ENCODE results near the gene PKD1L1.

PKD1L1 gene

GRCh38 chr7:47867286-47867685 lies 81.0 kb downstream of the PKD1L1 start:
- no peak for DNase-seq

GRCh38 chr7:47866120-47866519 lies 82.1 kb downstream of the PKD1L1 start:
- DNase-seq, result no peak

GRCh38 chr7:47852330-47853245 lies 95.7 kb downstream of the PKD1L1 start:
- DNase-seq, result no peak

GRCh38 chr7:47847207-47847606 lies 101.1 kb downstream of the PKD1L1 start:
- no peak for DNase-seq

GRCh38 chr7:47846138-47846836 lies 102.0 kb downstream of the PKD1L1 start:
- peak; percentile 30 for DNase-seq

- DNase-seq, result no peak
These were observed 104.0 kb downstream of the PKD1L1 start for GRCh38 chr7:47844311-47844710.

- DNase-seq, result no peak
These were observed 105.0 kb downstream of the PKD1L1 start for GRCh38 chr7:47843291-47843690.

- no peak for DNase-seq
These were observed 108.9 kb downstream of the PKD1L1 start for GRCh38 chr7:47839381-47839780.

GRCh38 chr7:47837826-47838225 lies 110.4 kb downstream of the PKD1L1 start:
- no peak for DNase-seq

GRCh38 chr7:47836503-47837202 lies 111.6 kb downstream of the PKD1L1 start:
- DNase-seq, result no peak

GRCh38 chr7:47836080-47836479 lies 112.2 kb downstream of the PKD1L1 start:
- DNase-seq, result no peak

- no peak for DNase-seq
These were observed 115.1 kb downstream of the PKD1L1 start for GRCh38 chr7:47833211-47833610.

GRCh38 chr7:47832105-47832715 lies 116.1 kb downstream of the PKD1L1 start:
- no peak for DNase-seq

- DNase-seq, result no peak
These were observed 118.3 kb downstream of the PKD1L1 start for GRCh38 chr7:47830015-47830414.

GRCh38 chr7:47827871-47828270 lies 120.4 kb downstream of the PKD1L1 start:
- DNase-seq, result no peak

GRCh38 chr7:47827351-47827756 lies 120.9 kb downstream of the PKD1L1 start:
- no peak for DNase-seq

GRCh38 chr7:47826754-47827153 lies 121.5 kb downstream of the PKD1L1 start:
- peak; percentile 60 for DNase-seq

GRCh38 chr7:47819607-47819920 lies 128.7 kb downstream of the PKD1L1 start:
- no peak for DNase-seq

- DNase-seq, result peak; percentile 77
These were observed 129.3 kb downstream of the PKD1L1 start for GRCh38 chr7:47818796-47819606.

- peak; percentile 25 for DNase-seq
These were observed 130.3 kb downstream of the PKD1L1 start for GRCh38 chr7:47817917-47818316.

- peak; percentile 65 for DNase-seq
These were observed 131.6 kb downstream of the PKD1L1 start for GRCh38 chr7:47816647-47817046.

- DNase-seq, result no peak
These were observed 132.4 kb downstream of the PKD1L1 start for GRCh38 chr7:47815867-47816266.
